C4-2B (cell line): ENCODE data around the gene SNTA1.

Experiments used
- CTCF ChIP-seq: fragments of 450-650 bp; conservative IDR thresholded peaks from 2 replicates; pipeline ENCODE4 v1.5.1; 2017; ENCODE audit warnings: mild to moderate bottlenecking
- ZFX ChIP-seq: fragments of 450-650 bp; IDR thresholded peaks from 2 replicates; pipeline ENCODE4 v1.6.1; 2017

DNA sequence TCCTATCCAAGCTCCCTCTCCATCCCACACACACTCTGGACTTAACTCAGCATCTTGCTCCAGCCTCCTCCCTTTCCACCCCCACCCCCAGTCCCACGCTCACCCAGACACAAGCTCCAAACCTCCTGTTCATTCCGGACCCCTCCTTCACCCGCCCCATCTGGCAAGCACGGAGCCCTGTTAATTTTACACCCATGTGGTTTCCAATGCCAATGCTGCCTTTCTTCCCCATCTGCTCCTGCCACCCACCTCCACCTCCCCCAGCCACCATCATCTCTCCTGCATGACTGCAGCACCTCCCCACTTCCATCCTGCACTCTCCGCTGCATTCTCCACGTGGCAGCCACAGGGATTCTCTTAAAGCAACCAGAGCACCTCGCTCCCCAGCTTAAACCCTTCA, 32.3 kb downstream of the SNTA1 start:
- TF ChIP-seq CTCF, result no peak
- TF ChIP-seq ZFX, result no peak
